G401.6 (cell line): ENCODE measurements around the gene TKT.

Source experiments
- FAIRE-seq: peaks from 2 replicates; lab custom pipeline; 2012; peaks lifted over from hg19 to GRCh38; lab: Jason Lieb, UNC

TKT gene

DNA sequence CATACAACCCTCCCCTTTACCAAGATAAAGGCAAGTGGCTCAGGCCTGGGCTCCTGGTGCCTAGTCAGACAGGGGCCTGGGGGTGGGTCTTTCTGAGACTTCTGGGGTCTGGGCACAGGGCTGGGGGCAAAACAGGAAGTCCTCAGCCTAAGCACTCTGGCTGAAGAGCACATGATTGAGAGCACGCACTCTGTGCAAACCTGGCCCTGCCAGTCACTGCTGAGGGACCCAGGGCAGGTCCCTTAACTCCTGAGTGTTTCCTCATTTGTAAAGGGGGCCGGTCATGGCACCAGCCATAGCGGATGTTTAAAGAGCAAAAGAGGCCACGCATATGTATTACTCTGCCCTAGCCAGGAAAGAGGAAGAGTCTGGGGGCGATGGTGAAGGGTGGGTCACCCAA is 16.0 kb downstream of the TKT start:
- FAIRE-seq: no peak

DNA sequence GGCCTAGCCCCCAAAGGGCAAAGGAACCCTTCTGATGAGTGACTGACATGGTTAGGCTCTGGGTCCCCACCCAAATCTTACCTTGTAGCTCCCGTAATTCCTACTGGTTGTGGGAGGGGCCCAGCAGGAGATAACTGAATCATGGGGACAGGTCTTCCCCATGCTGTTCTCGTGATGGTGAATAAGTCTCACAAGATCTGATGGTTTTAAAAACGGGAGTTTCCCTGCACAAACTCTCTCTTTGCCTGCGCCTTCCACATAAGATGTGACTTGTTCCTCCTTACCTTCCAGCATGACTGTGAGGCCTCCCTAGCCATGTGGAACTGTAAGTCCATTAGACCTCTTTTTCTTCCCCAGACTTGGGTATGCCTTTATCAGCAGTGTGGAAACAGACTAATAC is 16.9 kb downstream of the TKT start:
- no peak for FAIRE-seq

DNA sequence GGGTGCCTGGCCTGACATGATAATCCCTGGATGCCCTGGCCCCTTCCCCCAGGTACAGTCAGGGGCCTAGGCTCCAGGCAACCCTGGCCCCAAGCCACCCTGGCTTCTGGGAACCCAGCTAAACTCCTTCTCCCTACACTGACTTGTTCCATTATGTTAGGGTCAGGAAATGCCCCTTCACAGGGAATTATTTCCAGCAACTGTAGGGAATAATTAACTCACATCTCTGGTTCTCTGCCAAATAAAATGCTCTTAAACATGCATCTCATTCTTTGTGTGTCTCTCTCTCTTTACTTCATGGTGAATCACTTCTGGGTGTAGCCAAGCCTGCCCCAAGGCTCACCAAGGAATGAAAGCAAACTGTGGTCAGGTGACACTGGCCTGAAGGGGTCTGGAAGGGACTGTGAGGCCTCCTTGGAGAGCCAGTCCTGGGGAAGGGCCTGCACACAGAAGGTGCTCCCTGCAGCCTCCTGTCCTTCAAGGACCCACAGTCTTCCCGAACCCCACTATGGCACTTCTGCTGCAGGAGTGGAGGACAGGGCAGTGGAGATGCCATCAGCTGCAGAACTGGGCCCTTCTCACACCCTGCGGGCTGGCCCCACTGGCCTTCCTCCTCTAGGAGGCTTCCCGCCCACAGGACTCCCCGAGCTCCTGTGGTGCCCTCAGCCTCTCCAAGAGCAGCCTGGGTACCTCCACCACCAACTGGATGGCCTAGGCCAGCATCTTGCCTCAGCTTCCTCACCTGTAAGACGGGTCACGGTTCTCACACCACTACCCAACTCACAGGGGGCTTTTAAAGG is 17.6 kb downstream of the TKT start:
- no peak for FAIRE-seq

DNA sequence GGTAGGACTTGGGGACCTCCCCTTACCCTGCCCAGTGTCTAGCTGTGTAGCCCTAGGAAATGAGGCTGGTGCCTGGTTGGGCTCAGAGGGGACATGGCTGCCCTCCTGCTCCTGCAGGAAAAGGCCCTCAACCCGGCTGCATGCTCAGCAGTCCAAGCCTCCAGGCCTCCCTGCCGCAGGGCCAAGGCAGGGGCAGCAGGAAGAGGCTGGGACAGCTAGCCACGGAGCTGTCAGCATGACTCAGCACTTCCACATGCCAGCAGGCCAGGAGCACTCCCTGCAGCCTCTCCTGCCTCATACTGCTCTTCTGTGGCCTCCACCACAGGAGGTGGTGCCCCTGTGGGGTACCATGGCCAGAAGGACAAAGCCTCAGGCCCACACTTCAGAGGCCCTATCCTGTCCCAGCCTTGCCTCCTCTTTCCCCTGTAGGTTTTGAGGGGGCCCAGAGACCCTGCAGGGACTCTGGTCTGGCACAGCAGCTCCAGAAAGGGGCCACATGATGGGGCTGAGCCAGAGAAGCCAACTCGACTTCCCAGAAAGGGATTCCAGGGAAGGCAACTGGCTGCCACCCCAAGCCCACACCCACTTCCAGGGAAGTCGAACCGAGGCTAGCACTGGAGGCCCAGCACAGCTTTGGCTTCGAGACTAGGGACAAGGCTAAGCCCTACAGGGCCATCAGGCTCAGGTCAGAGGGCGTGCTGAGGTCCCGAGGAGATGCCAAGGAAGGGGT is 19.5 kb downstream of the TKT start:
- no peak for FAIRE-seq

DNA sequence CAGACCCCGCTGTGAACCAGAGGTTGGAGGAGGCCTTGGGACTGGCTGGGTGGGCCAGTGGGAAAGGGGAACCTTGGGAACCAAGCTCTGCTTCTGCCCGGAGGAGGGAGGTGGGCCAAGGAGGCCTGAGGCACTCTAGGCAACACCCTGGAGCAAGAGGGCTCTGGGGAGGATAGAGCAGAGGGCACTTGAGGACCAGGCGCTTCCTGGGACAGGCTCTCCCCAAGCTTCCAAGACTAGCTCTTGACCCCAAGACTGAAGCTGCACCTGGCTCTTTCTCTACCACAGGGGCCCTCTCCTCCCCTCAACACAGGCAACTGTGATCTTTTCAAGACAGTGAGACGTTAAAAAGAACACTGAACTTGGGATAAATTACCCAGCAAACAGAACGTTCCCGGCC is 20.3 kb downstream of the TKT start:
- no peak for FAIRE-seq

DNA sequence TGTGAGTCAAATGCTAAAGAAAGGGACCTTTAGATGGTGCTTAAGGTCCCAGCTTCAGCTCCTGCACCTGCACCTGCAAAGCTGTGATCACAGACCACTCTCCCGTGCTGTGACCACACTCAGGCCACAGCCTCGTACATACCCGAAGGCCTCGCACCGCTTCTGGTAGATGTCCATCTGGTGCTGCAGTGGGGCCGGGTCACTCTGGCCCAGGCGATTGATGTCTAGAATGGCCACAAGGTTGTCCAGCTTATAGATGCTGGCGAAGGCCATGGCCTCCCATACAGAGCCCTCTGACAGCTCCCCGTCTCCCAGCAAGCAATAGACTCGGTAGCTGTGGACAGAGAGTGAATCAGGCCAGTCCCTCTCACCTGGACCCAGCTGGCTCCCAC is 21.0 kb downstream of the TKT start:
- FAIRE-seq: no peak

DNA sequence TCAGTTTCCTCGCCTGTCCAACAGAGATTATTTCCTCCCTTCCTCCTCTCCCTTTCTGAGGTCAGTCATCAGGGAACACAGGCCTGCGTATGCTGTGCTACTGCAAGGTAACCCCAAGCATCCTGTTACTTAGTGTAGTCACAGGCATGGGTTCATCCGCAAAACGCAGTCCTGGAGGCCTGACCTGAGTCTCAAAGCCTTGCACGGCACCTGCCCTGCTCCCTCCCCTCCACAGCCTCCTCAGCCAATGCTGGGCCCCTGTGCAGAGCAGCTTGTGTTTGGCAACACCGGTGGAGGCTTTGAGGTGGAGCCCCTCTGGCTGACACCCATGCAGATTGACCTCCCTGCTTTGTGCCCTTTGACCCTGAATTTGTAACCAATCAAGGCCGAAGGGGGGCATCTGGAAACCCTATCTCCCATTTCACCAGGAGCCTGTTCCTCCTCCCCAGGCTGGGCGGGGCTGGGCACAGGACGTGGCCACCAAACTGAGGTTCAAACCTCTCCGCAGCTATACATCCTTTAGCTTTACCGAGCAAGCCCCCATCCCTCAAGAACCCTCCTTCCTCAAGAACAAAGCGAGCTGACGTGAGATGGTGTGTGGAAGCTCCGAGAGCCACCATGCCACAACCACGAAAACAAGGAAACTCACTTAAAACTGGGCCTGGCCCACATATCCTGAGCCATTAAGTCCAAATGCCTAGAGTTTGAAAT is 21.5 kb downstream of the TKT start:
- FAIRE-seq: no peak

DNA sequence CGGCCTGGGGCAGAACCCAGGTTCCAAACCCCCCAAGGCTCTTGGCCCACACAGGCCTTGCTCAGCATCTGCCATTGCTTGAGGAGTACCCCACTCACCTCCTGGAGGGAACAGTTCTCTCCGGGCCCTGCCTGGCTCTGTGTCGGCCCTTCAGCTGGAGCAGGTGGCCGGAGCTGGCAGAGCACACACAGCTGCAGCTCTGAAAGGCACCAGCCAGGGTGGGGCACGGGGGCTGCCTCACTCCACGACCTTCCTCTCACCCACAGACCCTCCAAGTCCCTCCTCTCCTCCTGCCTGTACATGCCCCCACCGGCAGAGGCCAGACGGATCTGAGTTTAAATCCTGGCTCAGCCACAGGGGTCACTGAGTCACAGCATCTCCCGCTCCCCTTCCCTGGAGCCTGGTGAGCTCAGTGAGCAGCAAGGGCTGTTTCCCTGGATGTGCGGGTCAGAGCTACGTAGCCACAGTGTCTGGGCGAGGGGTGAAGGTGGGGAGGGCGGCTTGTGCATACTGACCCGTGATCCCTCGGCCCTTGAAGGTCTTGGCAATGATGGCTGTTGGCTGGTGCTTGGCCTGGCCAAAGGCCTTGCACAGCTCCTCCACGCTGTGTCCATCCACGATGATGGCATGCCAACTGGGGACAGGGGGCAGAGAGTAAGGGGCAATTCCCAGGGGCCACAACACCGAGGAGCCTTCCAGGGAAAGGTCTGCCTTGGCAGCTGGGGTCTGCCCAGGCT is 23.0 kb downstream of the TKT start:
- no peak for FAIRE-seq

DNA sequence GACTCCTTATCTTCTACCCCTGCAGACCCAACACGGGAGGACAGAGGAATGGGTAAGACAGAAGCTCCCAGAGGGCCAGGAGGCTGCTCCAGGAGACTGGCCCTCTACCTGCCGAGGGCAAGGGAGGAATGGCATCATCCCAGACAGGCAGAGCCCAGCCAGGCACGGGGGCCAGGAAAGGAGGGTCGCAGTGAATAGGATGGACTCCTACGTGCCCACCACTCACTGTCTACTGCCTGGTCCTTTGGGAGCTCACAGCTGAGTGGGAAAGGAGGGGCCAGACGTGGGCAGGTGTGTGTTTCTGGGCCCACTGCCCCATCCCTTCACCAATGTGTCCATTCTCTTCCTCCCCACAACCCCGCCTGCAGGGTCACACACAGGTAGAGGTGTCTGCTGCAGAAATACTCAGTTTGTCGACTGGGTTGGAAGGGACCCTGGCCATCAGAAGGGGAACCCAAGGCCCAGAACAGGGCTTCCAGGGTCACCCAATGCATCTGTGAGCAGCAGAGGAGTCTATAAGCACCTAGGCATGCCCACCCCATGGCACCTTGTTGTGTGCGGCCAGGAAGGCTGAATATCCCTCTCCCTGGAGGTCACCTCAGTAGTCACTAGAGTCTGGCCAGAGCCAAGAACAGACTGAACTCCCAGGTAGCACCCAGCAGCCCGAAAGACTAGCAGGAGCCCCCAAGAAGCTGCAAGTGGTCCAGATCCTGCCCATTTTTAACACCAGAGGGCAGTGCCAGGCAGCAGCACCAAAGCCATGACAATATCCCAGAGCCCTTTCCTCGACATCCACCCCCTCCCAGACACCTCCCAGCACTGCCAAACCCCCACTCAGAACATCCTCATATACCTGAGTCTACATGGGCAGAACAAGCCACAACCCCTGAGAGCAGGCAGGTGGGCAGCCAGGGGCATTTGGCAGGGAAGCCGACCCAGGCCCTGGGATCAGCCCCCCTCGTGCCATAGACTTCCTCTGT is 24.0 kb downstream of the TKT start:
- no peak for FAIRE-seq

DNA sequence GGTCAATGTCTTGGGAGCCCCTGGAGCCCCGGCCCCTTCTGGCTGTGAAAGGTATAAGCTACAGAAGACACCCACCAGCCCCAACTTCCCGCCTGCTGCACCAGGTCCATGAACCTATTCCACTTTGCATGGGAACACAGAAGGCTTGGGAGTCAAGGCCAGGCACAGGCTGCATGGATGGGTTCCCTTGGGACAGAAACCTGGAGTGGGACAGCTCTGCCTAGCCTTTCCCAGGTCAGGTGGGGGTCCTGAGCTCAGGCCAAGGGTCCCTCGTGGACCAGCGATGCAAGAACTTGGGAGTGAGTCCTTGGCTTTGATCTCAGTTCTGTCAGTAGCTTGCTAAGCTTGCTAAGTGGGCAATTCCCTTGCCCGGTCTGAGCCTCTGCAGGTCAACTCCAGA is 25.0 kb downstream of the TKT start:
- no peak for FAIRE-seq

DNA sequence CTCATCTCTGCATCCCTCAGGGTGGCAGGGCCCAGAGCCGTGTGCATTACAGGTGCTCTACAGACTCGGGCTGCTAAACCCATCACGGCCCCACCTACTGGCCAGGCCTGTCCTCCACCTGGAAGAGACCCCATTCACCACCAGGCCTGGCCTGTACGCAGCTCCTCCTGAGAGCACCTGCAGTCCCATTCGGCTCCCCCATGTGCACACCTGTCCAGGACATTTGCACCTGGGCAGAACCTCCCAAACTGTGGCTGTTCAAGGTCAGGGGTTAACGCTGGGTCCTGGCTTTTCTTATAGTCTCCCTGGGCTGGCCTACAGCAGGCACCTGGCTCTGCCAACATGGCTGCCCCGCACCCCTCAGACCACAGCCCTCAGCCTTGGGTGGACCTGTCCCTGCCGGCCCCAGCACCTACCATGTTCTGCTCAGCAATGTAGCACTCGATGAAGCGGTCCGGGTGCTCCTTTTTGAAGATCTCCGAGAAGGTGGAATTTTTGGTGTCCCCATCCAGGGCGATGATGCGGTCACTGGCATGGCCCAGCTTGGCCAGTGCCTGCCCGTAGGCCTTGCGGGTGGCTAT is 25.7 kb downstream of the TKT start:
- FAIRE-seq: no peak

DNA sequence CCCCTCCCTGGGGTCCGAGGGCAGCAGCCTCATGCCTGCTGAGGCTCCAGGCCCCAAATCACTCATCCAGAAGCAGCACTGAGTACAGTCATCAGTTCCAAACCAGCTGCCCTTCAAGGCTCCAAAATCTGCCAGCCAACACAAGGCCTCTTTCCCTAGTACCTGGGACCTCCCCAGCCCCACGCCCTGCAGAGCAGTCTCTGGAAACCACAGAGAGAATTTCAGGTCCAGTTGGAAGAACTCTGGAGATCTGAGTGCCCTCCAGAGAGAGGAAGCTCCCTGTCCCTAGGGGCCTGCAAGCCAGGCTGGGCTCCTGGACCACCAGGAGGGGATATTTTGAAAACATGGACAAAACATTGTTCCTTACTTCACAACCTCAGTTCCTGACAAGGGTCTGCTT is 26.2 kb downstream of the TKT start:
- no peak for FAIRE-seq

DNA sequence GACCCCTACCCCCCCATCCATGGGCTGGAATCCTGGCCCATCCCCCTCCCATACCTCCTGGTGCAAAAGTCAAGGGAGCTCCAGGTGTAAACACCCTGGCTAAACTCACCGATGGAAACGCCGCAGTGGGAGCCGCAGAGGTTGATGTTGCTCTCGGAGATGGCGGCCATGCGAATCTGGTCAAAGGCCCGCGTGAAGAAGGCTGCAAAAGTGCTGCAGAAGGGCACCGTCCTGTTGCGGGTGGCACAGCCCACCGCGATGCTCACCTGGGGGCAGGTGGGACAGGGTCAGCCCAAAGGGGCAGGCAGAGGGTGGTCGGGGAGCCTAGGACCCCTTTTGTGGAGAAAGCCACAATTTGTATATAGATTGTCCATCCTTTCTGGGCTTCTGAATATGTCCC is 26.7 kb downstream of the TKT start:
- no peak for FAIRE-seq

DNA sequence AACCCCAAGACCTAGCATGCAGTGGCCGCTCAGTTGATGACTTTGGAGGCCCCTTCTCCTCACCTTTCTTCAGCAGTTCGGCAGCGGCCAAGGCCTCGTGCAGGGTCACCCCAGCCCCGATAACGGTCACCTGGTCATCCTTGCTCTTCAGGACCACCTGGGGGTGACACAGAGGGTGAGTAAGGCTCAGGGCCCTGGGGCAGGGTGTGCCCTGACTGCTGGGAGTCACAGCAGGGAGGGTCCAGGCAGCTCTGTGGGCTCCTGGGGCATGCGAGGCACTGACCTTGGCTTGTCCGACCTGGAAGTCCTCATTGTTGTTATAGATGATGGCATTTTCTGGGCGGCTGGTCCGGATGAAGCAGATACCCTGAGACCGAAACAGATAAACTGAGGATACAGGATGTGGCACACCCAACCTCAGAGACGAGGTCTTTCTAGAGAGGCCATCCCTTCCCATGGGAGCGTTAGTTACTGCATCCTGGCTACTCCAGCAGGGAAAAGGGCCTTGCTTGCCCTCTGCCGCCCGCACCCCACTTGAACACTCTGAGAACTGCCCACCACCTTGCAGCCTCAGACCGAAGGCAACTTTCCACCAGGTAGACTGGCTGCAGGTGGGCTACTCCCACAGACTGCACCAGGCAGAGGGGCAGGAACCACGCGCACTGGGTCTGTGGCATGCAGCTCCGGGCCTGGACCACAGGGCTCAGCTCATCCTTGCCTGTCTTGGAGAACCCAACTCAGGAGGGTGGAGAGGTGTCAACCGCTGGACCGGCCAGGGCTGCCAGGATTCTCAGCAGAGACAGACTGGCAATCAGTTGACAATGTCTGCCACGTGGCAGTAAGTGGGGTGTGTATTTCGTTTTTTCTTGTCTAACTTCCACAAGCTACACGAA is 27.6 kb downstream of the TKT start:
- no peak for FAIRE-seq

DNA sequence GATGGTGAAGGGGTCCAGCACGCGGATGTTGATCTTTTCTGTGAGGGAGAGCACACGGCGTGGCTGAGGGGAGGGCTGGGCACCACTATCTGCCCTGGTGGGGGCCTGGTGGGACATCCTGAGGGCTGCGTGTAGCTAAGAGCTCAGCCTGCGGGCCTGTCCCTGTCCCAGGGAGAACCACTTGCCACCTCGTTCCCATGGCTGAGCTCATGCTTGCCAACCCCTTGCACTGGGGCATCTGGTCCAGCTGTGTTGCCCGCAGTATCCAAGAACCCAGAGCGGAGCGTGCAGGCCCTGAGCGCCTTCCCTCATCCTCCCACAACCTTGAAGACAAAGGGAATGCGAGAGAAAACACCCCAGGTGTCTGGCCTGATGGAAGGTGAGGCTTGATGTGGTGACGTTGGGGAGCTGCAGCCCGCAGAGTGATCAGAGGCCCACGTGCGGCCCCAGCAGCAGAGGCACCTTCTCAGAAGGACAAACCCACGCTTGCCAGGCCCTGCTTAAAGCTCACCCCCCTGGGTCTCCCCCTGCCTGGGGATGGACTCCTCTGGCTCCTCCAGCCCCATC is 28.9 kb downstream of the TKT start:
- FAIRE-seq: no peak

DNA sequence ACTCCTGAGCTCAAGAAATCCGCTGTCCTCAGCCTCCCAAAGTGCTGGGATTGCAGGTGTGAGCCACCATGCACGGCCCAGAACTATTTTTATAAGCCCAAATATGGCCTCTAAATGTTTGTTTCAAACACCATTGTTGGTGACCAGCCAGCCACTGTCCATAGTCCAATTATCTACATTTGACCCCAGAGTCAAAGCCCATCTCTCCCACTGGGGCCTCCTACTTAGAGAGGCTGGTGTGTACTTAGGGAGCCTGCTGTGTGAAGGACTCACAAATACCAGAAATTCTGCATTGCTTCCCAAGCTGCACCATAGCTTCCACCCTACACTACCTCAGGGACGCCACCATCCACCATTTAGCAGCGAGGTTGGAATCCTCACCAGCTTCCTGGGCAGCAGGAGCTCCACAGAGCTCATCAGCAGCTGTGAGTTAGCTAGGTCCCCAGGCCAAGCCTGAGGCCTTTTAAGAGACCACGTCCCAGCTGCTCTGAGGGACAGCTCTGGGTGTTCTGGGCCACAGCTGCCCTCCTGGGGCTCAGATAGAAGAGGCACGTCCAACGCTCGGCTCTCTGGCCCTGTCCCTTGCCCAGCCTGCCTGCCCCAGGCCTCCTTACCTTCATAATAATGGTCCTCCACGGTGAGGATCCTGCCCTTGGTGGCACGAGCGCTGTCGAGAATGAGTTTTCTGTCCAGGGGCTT is 29.5 kb downstream of the TKT start:
- FAIRE-seq: no peak

DNA sequence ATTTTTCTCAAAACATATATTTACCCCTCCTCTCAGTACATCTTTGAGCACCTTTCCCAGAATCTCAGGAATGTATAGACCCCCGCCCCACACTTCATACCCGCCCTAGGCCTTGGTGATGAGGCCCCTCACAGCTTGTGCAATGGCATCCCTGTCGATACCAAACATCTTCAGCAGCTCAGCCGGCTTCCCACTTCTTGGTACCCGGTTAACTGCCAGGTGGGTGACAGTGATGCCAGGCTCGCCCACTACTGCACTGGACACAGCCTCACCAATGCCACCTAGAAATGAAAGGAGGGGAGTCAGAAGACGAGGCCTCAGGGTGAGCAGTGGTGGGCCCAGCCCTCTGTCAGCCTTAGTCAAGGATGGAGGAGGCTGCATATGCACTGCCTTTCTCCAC is 30.2 kb downstream of the TKT start:
- no peak for FAIRE-seq

DNA sequence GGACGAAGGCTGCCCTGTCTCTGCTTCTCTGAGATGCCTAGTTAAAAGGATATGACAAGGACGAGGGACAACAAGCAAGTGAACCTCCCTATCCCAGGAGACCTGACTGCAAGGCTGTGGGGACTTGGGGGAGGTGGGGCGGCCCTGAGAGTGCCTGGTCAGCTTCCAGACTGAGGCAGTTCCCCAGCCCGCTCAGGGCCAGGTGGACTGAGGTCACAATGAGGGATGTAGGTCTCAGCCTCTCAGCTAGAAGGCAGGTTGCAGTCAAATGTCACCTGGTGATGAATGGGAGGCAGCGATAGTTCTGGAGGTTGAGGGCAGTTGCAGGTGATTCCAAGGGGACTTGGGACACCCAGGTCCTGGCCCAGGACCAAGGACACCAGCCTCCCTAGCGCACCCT is 30.6 kb downstream of the TKT start:
- no peak for FAIRE-seq

DNA sequence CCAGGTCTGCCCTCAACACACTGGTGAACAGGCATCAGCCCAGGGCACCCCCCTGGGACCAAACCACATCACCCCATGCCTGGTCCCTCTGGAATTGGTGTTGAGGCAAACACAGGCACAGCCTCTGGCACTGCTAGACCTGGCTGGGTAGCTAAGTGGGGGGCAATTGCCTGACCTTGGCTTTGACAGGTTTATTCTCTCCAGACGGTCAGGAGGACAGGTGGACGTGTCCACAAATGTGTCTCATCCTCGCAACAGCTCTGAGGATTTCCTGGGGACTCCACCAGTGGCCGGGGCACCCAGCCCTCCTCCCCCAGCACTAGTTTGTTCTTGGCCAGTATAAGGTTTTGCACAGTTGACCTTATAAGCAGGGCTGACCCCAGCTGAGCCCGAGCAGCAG is 31.3 kb downstream of the TKT start:
- FAIRE-seq: no peak
